ENCODE results near the gene SP3.

DNA sequence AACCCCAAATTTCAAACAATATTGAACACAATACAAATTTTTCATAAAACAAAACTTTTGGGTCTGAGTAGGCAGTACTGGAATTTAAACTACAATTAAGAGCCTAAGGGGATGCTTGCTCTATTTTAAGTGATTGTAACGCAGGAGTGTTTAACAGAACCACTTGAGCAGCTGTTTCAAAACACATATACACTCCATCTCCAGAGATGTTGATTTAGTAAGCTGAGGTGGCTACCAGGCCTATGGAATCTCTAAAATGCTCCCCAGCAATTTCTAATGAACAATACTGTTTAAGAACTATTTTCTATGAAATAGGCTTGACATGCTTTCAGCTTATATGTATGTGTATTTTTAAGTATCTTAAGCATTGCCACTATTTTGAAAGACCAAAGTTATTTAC is 58.5 kb downstream of the SP3 start:
- TF ChIP-seq, protein P1, sequence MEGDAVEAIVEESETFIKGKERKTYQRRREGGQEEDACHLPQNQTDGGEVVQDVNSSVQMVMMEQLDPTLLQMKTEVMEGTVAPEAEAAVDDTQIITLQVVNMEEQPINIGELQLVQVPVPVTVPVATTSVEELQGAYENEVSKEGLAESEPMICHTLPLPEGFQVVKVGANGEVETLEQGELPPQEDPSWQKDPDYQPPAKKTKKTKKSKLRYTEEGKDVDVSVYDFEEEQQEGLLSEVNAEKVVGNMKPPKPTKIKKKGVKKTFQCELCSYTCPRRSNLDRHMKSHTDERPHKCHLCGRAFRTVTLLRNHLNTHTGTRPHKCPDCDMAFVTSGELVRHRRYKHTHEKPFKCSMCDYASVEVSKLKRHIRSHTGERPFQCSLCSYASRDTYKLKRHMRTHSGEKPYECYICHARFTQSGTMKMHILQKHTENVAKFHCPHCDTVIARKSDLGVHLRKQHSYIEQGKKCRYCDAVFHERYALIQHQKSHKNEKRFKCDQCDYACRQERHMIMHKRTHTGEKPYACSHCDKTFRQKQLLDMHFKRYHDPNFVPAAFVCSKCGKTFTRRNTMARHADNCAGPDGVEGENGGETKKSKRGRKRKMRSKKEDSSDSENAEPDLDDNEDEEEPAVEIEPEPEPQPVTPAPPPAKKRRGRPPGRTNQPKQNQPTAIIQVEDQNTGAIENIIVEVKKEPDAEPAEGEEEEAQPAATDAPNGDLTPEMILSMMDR (IDR thresholded peaks at IDR 0.05; ENCODE audit: low read depth, low read length, poor library complexity, severe bottlenecking) = no peak
- no peak for TF ChIP-seq EZH2phosphoT487 (IDR thresholded peaks at IDR 0.05; ENCODE audit: borderline replicate concordance, low read length)
